HG03060 (cell line): ENCODE results near the gene AGR3.
"Not testable (repeated sequence)": the region's sequence is repeated elsewhere in the genome, so short reads cannot be mapped to it uniquely, and the experiment has no call there.

ENCODE experiments used
- ATAC-seq: cut with Tn5 transposase; IDR thresholded peaks from one replicate; pipeline ENCODE4 v1.9.1; 2021; ENCODE audit warnings: low read depth, moderate number of reproducible peaks; ENCODE audit not compliant: unreplicated experiment

AGR3 gene

GRCh38 chr7:16891874-16892643 is 10.3 kb upstream of the AGR3 start:
- ATAC-seq, result no peak

GRCh38 chr7:16891338-16891737 is 9.6 kb upstream of the AGR3 start:
- peak; percentile 55 for ATAC-seq

DNA sequence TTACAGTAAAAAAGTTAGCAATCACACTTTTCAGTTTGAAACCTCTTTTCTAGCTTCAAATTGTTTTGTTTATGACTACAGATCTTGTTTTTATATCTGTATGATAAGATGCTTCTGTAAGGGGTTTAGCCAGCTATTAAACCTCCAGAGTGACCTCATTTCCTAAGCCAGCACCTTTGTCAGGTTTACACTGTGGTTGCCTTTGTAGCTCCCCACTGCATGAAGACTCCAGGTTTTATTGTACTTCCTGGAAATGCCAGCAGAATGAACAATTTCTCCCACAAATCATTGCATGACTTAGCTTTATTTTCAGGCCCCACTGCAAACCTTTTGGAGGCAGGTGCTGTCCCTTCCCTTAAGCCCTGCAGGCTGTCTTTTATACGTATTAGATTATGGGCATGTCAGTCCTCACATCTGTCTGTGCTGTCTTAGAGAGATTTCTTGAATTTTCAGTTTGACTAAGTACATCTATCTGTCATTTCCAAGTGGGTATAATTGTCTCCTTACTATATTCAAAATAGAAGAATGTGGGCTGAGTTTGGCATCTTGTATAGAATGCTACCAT is 8.2 kb upstream of the AGR3 start:
- no peak for ATAC-seq

DNA sequence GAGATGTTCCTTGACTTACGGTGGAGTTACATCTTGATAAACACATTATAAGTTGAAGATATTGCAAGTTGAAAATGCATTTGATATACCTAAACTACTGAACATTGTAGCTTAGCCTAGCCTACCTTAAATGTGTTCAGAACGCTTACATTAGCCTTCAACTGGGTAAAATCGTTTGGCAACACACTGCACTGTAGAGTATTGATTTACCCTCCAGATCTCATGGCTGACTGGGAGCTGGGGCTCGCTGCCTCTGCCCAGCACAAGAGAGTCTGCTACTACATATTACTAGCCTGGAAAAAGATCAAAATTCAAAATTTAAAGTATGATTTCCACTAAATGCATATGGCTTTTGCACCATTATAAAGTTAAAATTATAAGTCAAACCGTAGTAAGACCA is 7.5 kb upstream of the AGR3 start:
- ATAC-seq, result no peak

DNA sequence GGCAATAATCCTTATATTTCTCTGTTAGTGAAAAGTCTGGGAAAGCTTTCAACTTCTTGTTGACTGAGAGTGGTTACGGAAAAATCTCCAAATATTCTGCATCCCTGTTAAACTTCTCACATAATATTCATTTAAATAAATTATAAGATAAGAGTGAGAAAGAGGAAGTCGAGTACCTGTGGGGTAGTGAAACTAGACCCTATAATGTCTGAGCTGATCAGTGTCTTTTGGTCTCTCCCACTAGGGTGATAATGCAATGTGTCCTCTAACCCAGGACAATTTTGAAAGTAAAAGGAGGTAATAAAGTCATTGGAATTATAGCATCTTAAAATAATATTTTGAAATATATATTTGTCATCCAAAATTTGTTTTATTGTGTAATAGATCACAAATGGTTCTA is 2.1 kb upstream of the AGR3 start:
- no peak for ATAC-seq

DNA sequence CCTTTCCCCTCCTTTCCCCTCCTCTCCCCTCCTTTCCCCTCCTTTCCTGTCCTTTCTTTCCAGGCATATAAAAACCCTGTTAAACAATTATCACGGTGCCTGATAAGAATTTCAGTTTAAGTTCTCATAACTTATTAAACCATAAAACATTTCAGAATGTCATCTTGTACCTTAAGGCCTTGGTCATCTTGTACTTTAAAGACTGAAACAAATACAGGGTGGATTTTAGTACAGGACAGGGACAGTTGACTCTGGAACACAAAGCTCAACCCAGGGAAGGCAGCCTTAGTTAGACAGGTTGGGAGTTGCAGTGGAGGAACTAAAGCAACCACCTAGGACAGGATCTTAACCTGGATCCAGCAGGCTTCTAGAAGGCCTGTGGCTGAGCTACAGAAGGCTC is 1.2 kb downstream of the AGR3 start:
- no peak for ATAC-seq

GRCh38 chr7:16879181-16879580 is 2.6 kb downstream of the AGR3 start:
- no peak for ATAC-seq

- no peak for ATAC-seq
Measured at GRCh38 chr7:16875861-16876260, 5.9 kb downstream of the AGR3 start.

GRCh38 chr7:16874066-16874465 is 7.7 kb downstream of the AGR3 start:
- ATAC-seq, result no peak

GRCh38 chr7:16867328-16867727 is 14.5 kb downstream of the AGR3 start:
- ATAC-seq, result no peak

GRCh38 chr7:16853189-16853588 is 28.6 kb downstream of the AGR3 start:
- not testable (repeated sequence) for ATAC-seq

GRCh38 chr7:16851829-16852228 is 30.0 kb downstream of the AGR3 start:
- no peak for ATAC-seq

- no peak for ATAC-seq
Measured at GRCh38 chr7:16850614-16851466, 30.9 kb downstream of the AGR3 start.

- ATAC-seq, result no peak
Measured at GRCh38 chr7:16849296-16850148, 32.3 kb downstream of the AGR3 start.

- ATAC-seq, result no peak
Measured at GRCh38 chr7:16847381-16847860, 34.4 kb downstream of the AGR3 start.

DNA sequence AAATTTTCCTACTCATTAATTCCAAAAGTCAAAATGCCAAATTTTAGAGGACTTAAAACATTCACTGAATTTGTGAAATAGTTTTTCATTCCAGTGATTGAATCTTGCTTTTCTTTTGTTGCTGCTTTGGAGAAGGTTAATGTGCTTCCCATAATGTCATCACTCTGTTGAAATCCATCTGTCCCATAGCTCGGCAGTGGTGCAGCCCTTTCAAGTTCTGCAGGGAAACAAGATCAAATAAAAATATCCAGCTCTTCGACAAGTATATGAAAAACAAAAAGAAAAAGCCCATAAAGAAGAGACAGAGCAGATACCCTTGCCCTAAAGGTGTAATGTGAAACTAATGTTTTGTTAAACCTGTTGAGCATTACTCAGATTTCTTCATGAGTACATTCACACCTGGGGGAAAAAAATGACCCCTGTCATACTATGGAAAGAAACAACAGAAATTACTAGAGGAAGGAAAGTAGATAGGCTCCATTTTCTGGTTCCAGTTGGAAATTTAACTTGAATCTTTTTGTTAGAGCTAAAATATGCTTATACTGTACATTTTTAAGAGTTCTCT is 35.1 kb downstream of the AGR3 start:
- ATAC-seq, result no peak

DNA sequence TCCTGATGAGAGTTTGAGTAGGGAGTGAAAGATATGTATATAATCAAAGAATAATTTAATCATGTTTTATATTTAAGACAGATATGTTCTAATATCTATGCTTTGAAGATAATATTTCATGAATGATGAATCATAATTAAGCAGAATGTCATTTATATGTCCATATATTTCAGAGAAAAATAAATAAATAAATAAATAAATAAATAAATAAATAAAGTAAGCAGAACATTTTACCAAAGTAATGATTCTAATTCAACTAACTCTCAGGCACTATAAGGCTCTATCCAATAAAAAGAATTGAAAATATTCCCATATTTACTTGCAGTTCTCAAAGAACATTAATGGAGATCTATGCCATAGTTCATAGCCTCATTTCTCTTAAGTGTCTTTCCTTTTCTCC is 36.0 kb downstream of the AGR3 start:
- no peak for ATAC-seq

DNA sequence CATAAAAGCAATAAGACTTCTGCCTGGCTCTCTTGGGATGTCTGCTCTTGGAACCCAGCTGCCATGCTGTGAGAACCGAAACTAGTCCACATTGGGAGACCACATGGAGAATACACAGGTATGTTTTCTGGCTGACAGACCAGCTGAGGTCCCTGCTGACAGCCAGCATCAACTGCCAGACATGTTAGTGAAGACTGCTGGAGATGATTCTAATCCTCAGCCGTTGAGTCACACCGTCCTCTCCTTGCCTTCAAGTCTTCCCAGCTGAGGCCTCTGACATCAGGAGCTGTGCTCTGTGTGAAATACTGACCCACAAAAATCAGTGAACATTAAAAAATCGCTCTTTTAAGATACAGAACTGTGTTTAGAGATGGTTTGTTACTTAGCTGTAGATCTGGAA is 40.1 kb downstream of the AGR3 start:
- ATAC-seq, result no peak

GRCh38 chr7:16840094-16840493 is 41.7 kb downstream of the AGR3 start:
- no peak for ATAC-seq

DNA sequence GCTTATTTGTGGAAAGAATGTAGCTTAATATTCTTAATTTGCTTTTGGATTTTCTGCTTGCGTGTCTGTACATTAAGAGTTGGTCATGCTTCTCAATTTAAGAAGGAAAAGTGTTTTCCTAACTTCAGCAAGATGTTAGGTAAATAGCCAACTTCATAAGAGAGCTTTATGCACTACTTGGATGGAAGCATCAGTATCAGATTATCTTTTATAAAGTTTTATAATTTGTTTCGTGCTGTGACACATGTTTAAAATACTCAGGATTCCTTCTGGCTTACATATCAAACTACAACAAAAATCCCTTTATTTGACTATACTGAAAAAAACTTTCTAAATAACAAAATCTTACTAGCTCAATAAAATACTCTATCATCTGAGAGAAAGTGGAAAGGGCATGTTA is 42.1 kb downstream of the AGR3 start:
- ATAC-seq, result no peak
